T-helper 17 cell (primary cell): ENCODE results near the gene TENM4. TPM values are rescaled to one million over a fixed set of nuclear protein-coding genes. Genes with fewer than 3 reads are reported as not detected.

Experiments used
- ATAC-seq: fragments of 150-1000 bp; cut with Tn5 transposase; 2 replicates; pipeline ENCODE4 v1.10.0; 2021; ENCODE audit warnings: mild to moderate bottlenecking, moderate library complexity
- DNase-seq, 3 donors: peaks; one replicate each; pipeline versions ENCODE4 v3.0.0 to v3.0.0-alpha.2; 2020 to 2021
- H3K9me3 ChIP-seq: one replicate; pipeline ENCODE4 v1.7.0; 2013; ENCODE audit warnings: low read length, mild to moderate bottlenecking; ENCODE audit not compliant: control insufficient read depth, poor library complexity, severe bottlenecking
- H3K27ac Mint-ChIP-seq: one replicate; pipeline ENCODE4 v1.8.0; 2022; ENCODE audit warnings: mild to moderate bottlenecking, moderate library complexity, mixed read lengths
- H3K27me3 Mint-ChIP-seq: one replicate; pipeline ENCODE4 v1.8.0; 2022; ENCODE audit warnings: mixed read lengths
- H3K36me3 Mint-ChIP-seq: one replicate; pipeline ENCODE4 v1.8.0; 2022; ENCODE audit warnings: low read depth, mixed read lengths
- H3K4me1 Mint-ChIP-seq: one replicate; pipeline ENCODE4 v1.8.0; 2022; ENCODE audit warnings: mild to moderate bottlenecking, mixed read lengths
- H3K4me3 Mint-ChIP-seq: one replicate; pipeline ENCODE4 v1.8.0; 2022; ENCODE audit warnings: mild to moderate bottlenecking, moderate library complexity, mixed read lengths
- total RNA-seq, 4 donors: library from RNA in 2 of 4; stranded (reverse) in 2 of 4; gene quantifications; one replicate each; pipeline ENCODE4 v1.2.3 and lab custom pipeline; 2022 to 2026

Gene TENM4
- total RNA-seq, result under 1 TPM; 0.31 to 0.97 TPM
- 0 to 0.53 reads per million in 2 donors for total RNA-seq (lab: John Stamatoyannopoulos, UW)

- peaks cover 51% of the 10 kb centered on the region for H3K27me3 Mint-ChIP-seq
- peak within 1 kb of the TSS; percentile 74 for H3K4me3 Mint-ChIP-seq
- peaks cover 9% of the 10 kb centered on the region for H3K4me1 Mint-ChIP-seq
- H3K27ac Mint-ChIP-seq, result peak within 1 kb of the TSS; percentile 1
- no peaks in the 10 kb centered on the region for H3K9me3 ChIP-seq
- peaks cover 5% of the 10 kb centered on the region for H3K36me3 Mint-ChIP-seq
- ATAC-seq (peak; percentile 69), DNase-seq (no peak)
Measured at GRCh38 chr11:79440571-79441460, at the start of gene TENM4. Gene TENM4, minus strand, starts transcription at chr11:79441030. Its CDS starts 371,086 bp downstream, at chr11:79069944.

DNA sequence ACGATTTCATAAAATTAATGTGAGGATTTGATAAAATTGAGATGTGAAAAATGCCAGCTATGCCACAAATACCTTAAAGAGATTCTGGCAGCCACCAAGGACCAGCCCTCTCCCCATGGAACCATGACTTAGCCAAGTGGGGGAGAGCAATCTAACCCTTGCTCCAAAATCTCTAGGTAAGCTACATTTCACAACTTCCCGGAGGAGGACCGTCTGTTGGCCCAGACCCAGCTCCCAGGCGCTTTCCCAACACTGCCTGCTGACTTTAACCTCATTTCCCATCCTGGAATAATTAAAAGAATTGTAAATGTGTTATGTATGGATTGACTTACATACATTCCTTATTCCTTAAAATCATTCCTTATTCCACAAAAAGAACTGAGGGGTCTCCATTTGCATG lies 47.5 kb upstream of the TENM4 start:
- H3K4me1 Mint-ChIP-seq, result peaks cover 3% of the 10 kb centered on the region
- DNase-seq (no peak), ATAC-seq (no peak)
- H3K27me3 Mint-ChIP-seq, result peaks cover 14% of the 10 kb centered on the region
- no peaks in the 10 kb centered on the region for H3K9me3 ChIP-seq
- no peaks in the 10 kb centered on the region for H3K36me3 Mint-ChIP-seq
- no peak overlapping the region for H3K27ac Mint-ChIP-seq
- no peak overlapping the region for H3K4me3 Mint-ChIP-seq

DNA sequence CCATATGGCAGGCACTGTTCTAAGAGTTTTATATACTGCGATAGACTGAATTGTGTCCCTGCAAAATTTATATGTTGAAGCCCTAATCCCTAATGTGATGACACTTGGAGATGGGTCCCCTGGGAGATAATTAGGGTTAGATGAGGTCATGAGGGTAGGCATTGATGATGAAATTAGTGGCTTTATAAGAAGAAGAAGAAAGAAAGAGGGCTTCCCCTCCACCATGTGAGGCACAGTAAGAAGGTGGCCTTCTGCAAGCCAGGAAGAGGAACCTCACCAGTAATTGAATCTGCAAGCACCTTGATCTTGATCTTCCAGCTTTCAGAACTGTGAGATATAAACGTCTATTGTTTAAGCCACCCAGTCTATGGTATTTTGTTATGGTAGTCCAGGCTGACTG lies 46.6 kb upstream of the TENM4 start:
- Mint-ChIP-seq H3K36me3 (no peaks in the 10 kb centered on the region), H3K27ac (no peak overlapping the region), H3K4me1 (peaks cover 3% of the 10 kb centered on the region), H3K4me3 (no peak overlapping the region), H3K27me3 (peaks cover 12% of the 10 kb centered on the region)
- no peak for DNase-seq
- H3K9me3 ChIP-seq, result no peaks in the 10 kb centered on the region
- no peak for ATAC-seq

- no peak for ATAC-seq
- H3K4me1 Mint-ChIP-seq, result peaks cover 3% of the 10 kb centered on the region
- no peaks in the 10 kb centered on the region for H3K36me3 Mint-ChIP-seq
- H3K27ac Mint-ChIP-seq, result no peak overlapping the region
- peaks cover 12% of the 10 kb centered on the region for H3K27me3 Mint-ChIP-seq
- no peak for DNase-seq
- no peaks in the 10 kb centered on the region for H3K9me3 ChIP-seq
- no peak overlapping the region for H3K4me3 Mint-ChIP-seq
Measured at GRCh38 chr11:79486242-79486984, 45.6 kb upstream of the TENM4 start.

DNA sequence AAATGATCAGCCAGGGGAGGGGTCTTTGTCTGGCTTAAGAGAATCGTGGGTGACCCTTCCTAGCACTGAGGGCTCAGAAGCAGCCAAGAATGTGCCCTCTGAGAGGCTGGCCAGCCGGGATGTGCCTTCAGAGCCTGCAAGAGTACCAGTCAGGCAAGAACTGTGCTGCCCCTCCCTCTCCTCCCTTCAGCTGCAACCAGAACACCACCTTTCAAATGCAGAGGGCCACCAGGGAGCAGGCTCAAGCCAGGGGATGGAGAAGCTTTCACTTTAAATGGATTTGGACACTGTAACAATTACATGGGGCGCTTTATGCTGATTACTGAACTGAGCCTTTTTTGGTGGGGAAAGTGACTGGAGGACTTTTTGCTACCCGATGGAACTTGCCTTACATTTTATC lies 44.9 kb upstream of the TENM4 start:
- H3K36me3 Mint-ChIP-seq, result no peaks in the 10 kb centered on the region
- no peak overlapping the region for H3K27ac Mint-ChIP-seq
- ATAC-seq (no peak), DNase-seq (no peak)
- no peaks in the 10 kb centered on the region for H3K9me3 ChIP-seq
- H3K27me3 Mint-ChIP-seq, result peaks cover 12% of the 10 kb centered on the region
- no peak overlapping the region for H3K4me3 Mint-ChIP-seq
- peaks cover 3% of the 10 kb centered on the region for H3K4me1 Mint-ChIP-seq

DNA sequence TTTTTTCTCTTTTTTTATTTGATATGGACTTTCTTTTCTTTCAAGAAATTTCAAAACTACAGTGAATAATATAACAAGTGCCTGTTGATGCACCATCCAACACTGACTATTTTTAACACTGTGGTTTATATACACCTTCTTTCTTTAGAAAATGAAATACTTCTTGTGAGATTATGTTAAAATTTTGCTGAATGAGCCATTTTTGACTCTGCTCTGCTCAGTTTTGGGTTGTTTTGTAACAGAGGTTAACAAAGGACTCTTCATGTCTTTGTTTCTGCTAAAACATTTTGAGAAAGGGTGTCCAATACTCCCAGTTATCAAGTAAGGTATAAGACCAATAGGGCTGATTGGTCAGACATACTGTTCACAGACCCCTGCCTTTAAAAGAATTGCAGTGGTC lies 44.0 kb upstream of the TENM4 start:
- H3K9me3 ChIP-seq, result no peaks in the 10 kb centered on the region
- H3K27me3 Mint-ChIP-seq, result peaks cover 12% of the 10 kb centered on the region
- peaks cover 3% of the 10 kb centered on the region for H3K4me1 Mint-ChIP-seq
- H3K4me3 Mint-ChIP-seq, result no peak overlapping the region
- H3K36me3 Mint-ChIP-seq, result no peaks in the 10 kb centered on the region
- ATAC-seq (no peak), DNase-seq (no peak)
- no peak overlapping the region for H3K27ac Mint-ChIP-seq

GRCh38 chr11:79482800-79483199 lies 42.0 kb upstream of the TENM4 start:
- no peak overlapping the region for H3K27ac Mint-ChIP-seq
- peaks cover 7% of the 10 kb centered on the region for H3K27me3 Mint-ChIP-seq
- DNase-seq, result no peak
- H3K4me1 Mint-ChIP-seq, result peaks cover 3% of the 10 kb centered on the region
- no peak overlapping the region for H3K4me3 Mint-ChIP-seq
- no peaks in the 10 kb centered on the region for H3K9me3 ChIP-seq
- ATAC-seq, result peak; percentile 42
- no peaks in the 10 kb centered on the region for H3K36me3 Mint-ChIP-seq

GRCh38 chr11:79481795-79482194 lies 41.0 kb upstream of the TENM4 start:
- no peaks in the 10 kb centered on the region for H3K9me3 ChIP-seq
- Mint-ChIP-seq H3K27me3 (peaks cover 7% of the 10 kb centered on the region), H3K4me3 (no peak overlapping the region), H3K4me1 (peaks cover 3% of the 10 kb centered on the region), H3K36me3 (no peaks in the 10 kb centered on the region), H3K27ac (no peak overlapping the region)
- ATAC-seq (no peak), DNase-seq (no peak)

- Mint-ChIP-seq H3K4me1 (peaks cover 3% of the 10 kb centered on the region), H3K4me3 (no peak overlapping the region), H3K36me3 (no peaks in the 10 kb centered on the region), H3K27ac (no peak overlapping the region), H3K27me3 (peaks cover 7% of the 10 kb centered on the region)
- ATAC-seq, result no peak
- no peak for DNase-seq
- H3K9me3 ChIP-seq, result no peaks in the 10 kb centered on the region
Measured at GRCh38 chr11:79480864-79481263, 40.0 kb upstream of the TENM4 start.

DNA sequence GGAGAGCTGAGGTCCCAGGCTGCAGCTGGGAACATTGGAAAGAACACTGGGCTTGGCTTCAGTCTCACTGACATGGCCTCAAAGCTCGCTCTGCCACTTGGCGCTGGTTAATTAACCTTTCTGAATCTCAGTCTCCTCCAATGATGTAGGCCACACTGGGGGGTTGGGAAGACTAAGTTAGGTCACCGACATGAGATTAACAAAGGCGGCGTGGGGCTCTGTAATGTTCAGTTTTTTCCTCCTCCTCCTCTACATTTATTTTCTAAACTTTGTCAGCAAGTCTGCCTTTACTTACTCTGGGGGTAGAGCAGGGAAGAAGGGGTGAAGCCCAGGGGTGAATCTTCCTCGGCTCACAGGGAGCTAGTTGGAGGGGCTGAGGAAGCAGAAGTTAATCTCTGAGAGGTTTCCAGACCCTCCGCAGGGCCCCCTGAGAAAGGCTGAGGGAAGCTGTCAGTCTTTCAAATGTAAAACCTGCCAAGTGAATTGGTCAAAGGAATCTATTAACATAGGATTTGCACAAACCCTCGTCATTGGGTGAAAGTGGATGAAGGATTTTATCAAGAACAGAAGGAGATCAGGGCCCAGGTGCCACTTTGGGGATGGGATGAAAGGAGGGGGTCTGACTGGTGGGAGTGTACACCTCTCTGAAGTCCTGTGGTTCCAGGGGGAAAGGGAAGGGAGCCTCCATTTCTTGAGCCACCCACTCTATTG lies 32.1 kb upstream of the TENM4 start:
- Mint-ChIP-seq H3K4me3 (no peak overlapping the region), H3K4me1 (no peaks in the 10 kb centered on the region), H3K27ac (no peak overlapping the region), H3K27me3 (peaks cover 5% of the 10 kb centered on the region), H3K36me3 (no peaks in the 10 kb centered on the region)
- DNase-seq, result no peak
- H3K9me3 ChIP-seq, result no peaks in the 10 kb centered on the region
- no peak for ATAC-seq

GRCh38 chr11:79471071-79471844 lies 30.4 kb upstream of the TENM4 start:
- H3K27me3 Mint-ChIP-seq, result peaks cover 5% of the 10 kb centered on the region
- no peaks in the 10 kb centered on the region for H3K9me3 ChIP-seq
- no peak overlapping the region for H3K4me3 Mint-ChIP-seq
- no peak overlapping the region for H3K27ac Mint-ChIP-seq
- DNase-seq (no peak), ATAC-seq (no peak)
- no peaks in the 10 kb centered on the region for H3K4me1 Mint-ChIP-seq
- H3K36me3 Mint-ChIP-seq, result no peaks in the 10 kb centered on the region

- no peaks in the 10 kb centered on the region for H3K36me3 Mint-ChIP-seq
- no peak overlapping the region for H3K4me3 Mint-ChIP-seq
- ATAC-seq, result no peak
- DNase-seq, result no peak
- no peak overlapping the region for H3K27ac Mint-ChIP-seq
- no peaks in the 10 kb centered on the region for H3K4me1 Mint-ChIP-seq
- H3K9me3 ChIP-seq, result no peaks in the 10 kb centered on the region
- peaks cover 5% of the 10 kb centered on the region for H3K27me3 Mint-ChIP-seq
Measured at GRCh38 chr11:79470161-79470560, 29.3 kb upstream of the TENM4 start.
